Measurements from ENCODE around the gene ATP2A2.

- TF ChIP-seq, protein P1, sequence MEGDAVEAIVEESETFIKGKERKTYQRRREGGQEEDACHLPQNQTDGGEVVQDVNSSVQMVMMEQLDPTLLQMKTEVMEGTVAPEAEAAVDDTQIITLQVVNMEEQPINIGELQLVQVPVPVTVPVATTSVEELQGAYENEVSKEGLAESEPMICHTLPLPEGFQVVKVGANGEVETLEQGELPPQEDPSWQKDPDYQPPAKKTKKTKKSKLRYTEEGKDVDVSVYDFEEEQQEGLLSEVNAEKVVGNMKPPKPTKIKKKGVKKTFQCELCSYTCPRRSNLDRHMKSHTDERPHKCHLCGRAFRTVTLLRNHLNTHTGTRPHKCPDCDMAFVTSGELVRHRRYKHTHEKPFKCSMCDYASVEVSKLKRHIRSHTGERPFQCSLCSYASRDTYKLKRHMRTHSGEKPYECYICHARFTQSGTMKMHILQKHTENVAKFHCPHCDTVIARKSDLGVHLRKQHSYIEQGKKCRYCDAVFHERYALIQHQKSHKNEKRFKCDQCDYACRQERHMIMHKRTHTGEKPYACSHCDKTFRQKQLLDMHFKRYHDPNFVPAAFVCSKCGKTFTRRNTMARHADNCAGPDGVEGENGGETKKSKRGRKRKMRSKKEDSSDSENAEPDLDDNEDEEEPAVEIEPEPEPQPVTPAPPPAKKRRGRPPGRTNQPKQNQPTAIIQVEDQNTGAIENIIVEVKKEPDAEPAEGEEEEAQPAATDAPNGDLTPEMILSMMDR (IDR thresholded peaks at IDR 0.05) = no peak
- TF ChIP-seq EZH2 (IDR thresholded peaks at IDR 0.05) (no peak), EZH2phosphoT487 (IDR thresholded peaks at IDR 0.05) (no peak)
Observed at GRCh38 chr12:110287986-110288385, 6.9 kb downstream of the ATP2A2 start.

All from neural progenitor cell (in vitro differentiated cells).